Measurements from ENCODE around the gene CANX.

DNA sequence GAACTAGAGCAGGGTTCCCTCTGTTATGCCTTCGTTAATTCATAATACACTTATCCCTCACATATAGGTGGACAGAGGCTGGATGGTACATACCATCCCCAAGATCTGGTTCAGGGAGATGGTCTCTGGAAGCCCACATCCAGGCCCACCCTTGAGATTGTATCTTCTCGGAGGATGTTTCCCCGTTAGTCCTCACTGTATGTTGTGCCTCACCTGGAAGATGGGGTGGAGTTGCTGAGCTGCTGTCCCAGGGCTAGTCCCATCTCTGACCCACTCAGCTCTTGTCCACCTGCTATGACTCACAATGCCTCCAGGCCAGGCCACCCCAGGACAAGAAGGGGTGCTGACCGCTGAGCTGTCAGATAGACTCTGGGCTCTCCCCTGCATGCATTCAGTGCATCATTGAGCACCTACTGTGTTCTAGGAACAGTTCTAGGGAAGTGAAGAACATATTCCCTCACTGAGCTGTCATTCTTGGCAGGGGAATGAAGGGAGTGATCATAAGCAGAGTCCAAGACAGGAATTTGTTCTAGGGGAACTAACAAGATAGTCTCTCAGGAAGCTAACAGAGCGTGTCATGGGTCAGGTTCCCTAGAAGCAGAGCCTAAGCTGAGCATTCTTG is 17.9 kb upstream of the CANX start, which contains the start of gene CBY3:
- no peak for TF ChIP-seq POLR2A (IDR thresholded peaks at IDR 0.05)
- TF ChIP-seq, protein P1, sequence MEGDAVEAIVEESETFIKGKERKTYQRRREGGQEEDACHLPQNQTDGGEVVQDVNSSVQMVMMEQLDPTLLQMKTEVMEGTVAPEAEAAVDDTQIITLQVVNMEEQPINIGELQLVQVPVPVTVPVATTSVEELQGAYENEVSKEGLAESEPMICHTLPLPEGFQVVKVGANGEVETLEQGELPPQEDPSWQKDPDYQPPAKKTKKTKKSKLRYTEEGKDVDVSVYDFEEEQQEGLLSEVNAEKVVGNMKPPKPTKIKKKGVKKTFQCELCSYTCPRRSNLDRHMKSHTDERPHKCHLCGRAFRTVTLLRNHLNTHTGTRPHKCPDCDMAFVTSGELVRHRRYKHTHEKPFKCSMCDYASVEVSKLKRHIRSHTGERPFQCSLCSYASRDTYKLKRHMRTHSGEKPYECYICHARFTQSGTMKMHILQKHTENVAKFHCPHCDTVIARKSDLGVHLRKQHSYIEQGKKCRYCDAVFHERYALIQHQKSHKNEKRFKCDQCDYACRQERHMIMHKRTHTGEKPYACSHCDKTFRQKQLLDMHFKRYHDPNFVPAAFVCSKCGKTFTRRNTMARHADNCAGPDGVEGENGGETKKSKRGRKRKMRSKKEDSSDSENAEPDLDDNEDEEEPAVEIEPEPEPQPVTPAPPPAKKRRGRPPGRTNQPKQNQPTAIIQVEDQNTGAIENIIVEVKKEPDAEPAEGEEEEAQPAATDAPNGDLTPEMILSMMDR (IDR thresholded peaks at IDR 0.05): no peak
